NCI-H2081 (cell line): Measurements from ENCODE around the gene LRRC8B.

ENCODE experiments used
- DNase-seq, 2 experiments: peaks; one replicate each; lab custom pipeline; 2025; lab: John Stamatoyannopoulos, UW

The LRRC8B gene

GRCh38 chr1:89547563-89548116 lies 23.0 kb downstream of the LRRC8B start:
- DNase-seq = peak in 1 of 2 experiments; percentile 49

GRCh38 chr1:89548122-89548857 lies 23.7 kb downstream of the LRRC8B start:
- DNase-seq = no peak

- no peak for DNase-seq
These were observed 26.4 kb downstream of the LRRC8B start for GRCh38 chr1:89550995-89551394.

GRCh38 chr1:89552471-89553081 lies 27.9 kb downstream of the LRRC8B start:
- peak in 1 of 2 experiments; percentile 37 for DNase-seq

GRCh38 chr1:89553157-89553556 lies 28.5 kb downstream of the LRRC8B start:
- DNase-seq = peak; percentile 60 to 89

- DNase-seq = no peak
These were observed 30.9 kb downstream of the LRRC8B start for GRCh38 chr1:89555550-89555949.

- DNase-seq = no peak
These were observed 32.3 kb downstream of the LRRC8B start for GRCh38 chr1:89556726-89557444.

- DNase-seq = no peak
These were observed 32.8 kb downstream of the LRRC8B start for GRCh38 chr1:89557445-89557825.

GRCh38 chr1:89557956-89558355 lies 33.3 kb downstream of the LRRC8B start:
- DNase-seq = no peak

- peak in 1 of 2 experiments; percentile 33 for DNase-seq
These were observed 39.5 kb downstream of the LRRC8B start for GRCh38 chr1:89563957-89564604.

GRCh38 chr1:89565521-89565920 lies 40.9 kb downstream of the LRRC8B start:
- no peak for DNase-seq

GRCh38 chr1:89566761-89567174 lies 42.1 kb downstream of the LRRC8B start:
- DNase-seq = no peak

GRCh38 chr1:89567797-89568196 lies 43.2 kb downstream of the LRRC8B start:
- no peak for DNase-seq

- DNase-seq = no peak
These were observed 48.8 kb downstream of the LRRC8B start for GRCh38 chr1:89573410-89573809.

- no peak for DNase-seq
These were observed 50.0 kb downstream of the LRRC8B start for GRCh38 chr1:89574621-89575020.

- no peak for DNase-seq
These were observed 50.6 kb downstream of the LRRC8B start for GRCh38 chr1:89575207-89575606.

GRCh38 chr1:89576013-89576412 lies 51.4 kb downstream of the LRRC8B start:
- DNase-seq = peak in 1 of 2 experiments; percentile 14

GRCh38 chr1:89578151-89578550 lies 53.5 kb downstream of the LRRC8B start:
- DNase-seq = no peak

- DNase-seq = no peak
These were observed 54.5 kb downstream of the LRRC8B start for GRCh38 chr1:89578946-89579684.

GRCh38 chr1:89580036-89580435 lies 55.4 kb downstream of the LRRC8B start:
- no peak for DNase-seq

- no peak for DNase-seq
These were observed 57.2 kb downstream of the LRRC8B start for GRCh38 chr1:89581859-89582258.
